Stimulated activated naive CD8-positive, alpha-beta T cell treated with anti-CD3 and anti-CD28 coated beads, Interleukin-15, Interleukin-2, amounts not matched to agents 100 U/mL and 50 U/mL, for 24 hours (primary cell): ENCODE data around the gene TTC39A.
A peak's percentile ranks its signal among the peaks of the same experiment; 100 is the strongest.
"Not testable (repeated sequence)": the region's sequence is repeated elsewhere in the genome, so short reads cannot be mapped to it uniquely, and the experiment has no call there.

Source experiments
- ATAC-seq: fragments of 150-1000 bp; cut with Tn5 transposase; one replicate; pipeline ENCODE4 v1.10.0; 2021
- DNase-seq: peaks from one replicate; pipeline ENCODE4 v3.0.0; 2021

Gene TTC39A

GRCh38 chr1:51336711-51337110 is 6.3 kb upstream of the TTC39A start:
- ATAC-seq, result no peak
- no peak for DNase-seq

DNA sequence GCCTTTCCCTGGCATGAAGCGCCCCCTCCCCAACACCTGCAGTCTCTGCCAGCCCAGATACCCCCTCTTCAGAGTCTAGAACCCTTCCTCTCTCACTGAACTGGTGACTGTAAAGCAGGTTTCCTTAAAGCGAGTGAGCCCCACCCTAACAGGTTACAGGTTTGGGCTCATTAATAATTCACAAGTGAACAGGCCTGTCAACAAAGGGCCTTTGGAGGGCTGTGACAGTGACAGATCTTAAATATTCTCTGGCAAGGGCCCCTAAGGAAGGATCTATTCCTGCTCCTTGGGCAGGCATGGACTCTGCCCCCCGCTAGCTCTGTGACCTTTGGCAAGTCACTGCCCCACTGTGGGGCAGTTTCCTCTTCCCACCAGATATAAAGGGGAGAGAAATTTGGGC is 5.6 kb upstream of the TTC39A start:
- DNase-seq, result no peak
- ATAC-seq, result no peak

DNA sequence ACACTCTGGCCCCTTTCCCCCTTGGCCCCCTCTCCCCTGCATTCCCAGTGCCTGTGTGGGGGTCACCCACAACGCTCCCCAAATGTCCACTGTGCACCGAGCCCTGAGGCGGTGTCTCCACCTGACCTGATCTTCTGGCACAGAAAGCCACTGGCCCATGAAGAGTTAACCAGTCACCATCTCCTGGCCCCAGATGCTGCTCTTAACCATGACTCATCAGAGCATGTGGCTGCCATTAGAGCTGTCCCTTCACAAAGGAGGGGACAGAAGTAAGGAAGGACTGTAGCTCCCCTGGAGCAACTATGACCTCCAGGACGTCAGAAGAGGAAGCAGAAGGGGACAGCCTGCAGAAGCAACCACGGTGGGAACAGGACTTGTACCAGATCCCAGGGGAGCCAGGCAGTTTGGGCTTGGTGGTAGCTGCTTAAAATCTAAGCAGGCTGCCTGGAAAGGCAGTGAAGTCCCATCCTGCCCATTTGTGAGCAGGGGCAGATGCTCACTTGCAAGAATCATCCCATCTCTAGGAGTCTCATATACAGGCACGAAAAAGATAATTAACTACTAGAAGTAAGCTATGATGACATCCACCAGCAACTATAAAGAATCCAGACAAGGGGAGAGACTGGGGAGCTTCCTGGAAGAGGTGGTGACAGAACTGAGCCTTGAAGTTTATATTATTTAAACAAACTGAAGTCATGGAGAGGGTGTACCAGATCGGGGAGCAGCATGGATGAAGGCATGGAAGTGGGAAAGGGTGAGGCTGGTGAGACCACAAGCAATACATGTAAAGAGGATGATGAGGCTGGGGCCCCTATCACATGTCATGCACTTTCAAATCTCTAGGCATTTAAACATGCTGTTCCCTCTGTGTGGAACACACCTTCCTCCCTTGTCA is 1.1 kb upstream of the TTC39A start:
- peak; percentile 42 for ATAC-seq
- no peak for DNase-seq

- ATAC-seq, result no peak
- DNase-seq, result no peak
These were observed 678 bp downstream of the TTC39A start for GRCh38 chr1:51329443-51330325.

DNA sequence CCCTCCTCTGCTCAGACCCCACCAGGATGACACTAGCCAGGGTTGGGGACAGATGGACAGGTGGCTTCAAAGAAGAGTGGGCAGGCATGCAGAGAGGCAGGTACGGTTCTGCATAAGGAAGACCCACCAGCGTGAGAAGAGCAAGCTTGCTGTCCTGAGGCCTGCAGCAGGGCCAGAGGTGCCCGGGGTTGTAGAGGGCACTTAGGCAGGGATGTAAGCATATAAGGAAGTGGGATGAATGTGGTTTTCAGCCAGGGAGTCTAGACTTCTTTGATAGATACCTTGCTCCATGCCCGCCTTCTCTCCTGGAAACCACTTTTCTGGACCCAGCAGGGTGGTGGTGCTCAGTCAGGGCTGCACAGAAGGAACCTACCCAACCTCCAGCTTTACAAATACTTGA is 1.4 kb downstream of the TTC39A start:
- ATAC-seq (no peak), DNase-seq (no peak)

- ATAC-seq, result no peak
- no peak for DNase-seq
These were observed 2.1 kb downstream of the TTC39A start for GRCh38 chr1:51328279-51328678.

GRCh38 chr1:51327386-51327785 is 3.0 kb downstream of the TTC39A start:
- no peak for ATAC-seq
- DNase-seq, result no peak

GRCh38 chr1:51326839-51327238 is 3.5 kb downstream of the TTC39A start:
- ATAC-seq (no peak), DNase-seq (no peak)

- no peak for DNase-seq
These were observed 4.2 kb downstream of the TTC39A start for GRCh38 chr1:51325878-51326755.

DNA sequence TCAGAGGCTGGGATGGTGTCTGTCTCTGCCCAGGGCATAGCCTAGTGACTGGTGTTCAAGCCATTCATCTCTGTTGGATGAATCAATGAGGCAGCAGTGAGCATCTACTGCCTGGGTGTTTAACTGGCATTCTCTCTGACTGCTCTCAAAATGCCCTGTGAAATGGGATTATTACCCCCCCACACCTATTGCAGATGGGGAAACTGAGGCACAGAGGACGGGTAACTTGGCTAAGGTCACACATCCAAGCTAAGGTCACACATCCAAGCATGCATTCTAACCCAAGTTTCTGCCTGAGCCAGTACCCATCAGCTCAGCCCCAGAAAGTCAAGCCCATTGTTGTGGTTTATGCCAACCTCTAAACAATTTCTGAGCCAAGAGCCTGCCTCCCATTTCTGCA is 5.0 kb downstream of the TTC39A start:
- ATAC-seq (no peak), DNase-seq (no peak)

More at GRCh38 chr1:51325878-51326755, 4.2 kb downstream of the TTC39A start:
- ATAC-seq, result no peak

DNA sequence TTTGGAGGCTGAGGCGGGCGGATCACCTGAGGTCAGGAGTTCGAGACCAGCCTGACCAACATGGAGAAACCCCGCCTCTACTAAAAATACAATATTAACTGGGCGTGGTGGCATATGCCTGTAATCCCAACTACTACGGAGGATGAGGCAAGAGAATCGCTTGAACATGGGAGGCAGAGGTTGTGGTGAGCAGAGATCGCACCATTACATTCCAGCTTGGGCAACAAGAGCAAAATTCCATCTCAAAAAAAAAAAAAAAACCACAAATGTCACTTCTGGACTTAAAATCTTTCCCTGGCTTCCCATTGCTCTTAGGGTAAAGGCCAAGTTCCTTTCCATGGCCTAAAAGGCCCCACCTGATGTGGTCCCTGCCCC is 5.4 kb downstream of the TTC39A start:
- not testable (repeated sequence) for DNase-seq, ATAC-seq

DNA sequence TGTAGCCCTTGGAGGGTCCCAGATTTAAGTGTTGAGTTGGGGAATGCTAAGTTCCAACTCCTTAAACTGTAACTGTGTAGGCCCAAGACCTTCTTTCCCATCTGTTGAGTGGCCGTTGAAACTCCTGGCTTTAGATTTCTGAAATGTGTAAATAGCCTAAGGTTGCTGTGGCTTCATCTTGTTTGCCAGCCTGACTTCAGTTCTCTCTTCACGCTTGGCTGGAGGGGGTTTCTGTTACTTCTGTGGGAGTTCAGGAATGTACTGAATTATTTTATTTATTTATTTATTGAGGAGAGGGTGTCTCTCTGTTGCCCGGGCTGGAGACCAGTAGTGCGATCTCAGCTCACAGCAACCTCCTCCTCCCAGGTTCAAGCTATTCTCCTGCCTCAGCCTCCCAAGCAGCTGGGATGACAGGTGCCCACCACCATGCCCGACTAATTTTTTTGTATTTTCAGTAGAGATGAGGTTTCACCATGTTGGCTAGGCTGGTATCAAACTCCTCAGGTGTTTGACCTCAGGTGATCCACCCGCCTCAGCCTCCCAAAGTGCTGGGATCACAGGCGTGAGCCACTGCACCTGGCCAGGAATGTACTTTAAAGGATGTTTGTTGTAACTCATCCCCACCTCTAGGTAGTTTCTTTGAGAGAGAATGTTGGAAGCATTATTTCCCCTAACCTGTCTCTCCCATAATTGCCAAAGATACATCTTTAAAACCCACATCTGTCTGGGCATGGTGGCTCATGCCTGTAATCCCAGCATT is 5.9 kb downstream of the TTC39A start:
- DNase-seq (no peak), ATAC-seq (no peak)

DNA sequence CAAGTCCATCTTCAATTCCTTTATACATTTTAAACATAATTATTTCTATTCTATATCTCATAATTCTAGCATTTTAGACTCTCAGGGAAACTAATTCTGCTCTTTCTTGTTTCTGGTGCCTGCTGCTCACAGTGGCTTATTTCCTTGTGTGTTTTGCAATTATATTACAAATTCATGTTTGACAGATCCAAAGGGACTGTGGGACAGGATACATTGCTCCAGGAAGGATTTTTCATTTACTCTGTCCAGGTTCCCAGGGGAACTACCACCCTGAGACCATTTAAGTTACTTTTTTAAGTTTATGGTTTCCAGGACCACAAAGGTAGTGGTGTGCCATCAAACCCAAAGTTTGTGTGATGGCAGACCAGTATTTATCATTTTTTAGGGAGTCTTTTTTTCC is 6.6 kb downstream of the TTC39A start:
- no peak for ATAC-seq

GRCh38 chr1:51322417-51323101 is 7.8 kb downstream of the TTC39A start:
- no peak for ATAC-seq
- DNase-seq, result no peak

More for the DNA sequence above, 6.6 kb downstream of the TTC39A start:
- DNase-seq, result no peak

DNA sequence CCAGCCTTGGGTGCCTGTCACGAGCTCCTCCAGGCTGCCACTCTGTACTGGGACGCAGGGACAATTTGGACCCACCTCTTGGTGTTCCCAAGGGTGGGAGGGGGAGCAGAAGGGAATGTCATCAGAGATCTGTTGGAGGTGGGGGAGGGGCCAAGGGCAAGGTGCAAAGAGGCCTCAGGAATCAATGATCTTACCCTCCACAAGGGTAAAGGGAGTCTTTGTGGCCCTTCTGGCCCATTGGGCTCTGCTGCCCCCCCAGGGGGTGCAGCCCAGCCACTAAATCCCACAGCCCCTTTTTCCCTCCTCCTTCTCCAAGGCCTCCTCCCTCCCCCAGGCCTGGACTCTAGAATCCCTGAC is 8.5 kb downstream of the TTC39A start:
- DNase-seq (no peak), ATAC-seq (no peak)

GRCh38 chr1:51320967-51321923 is 9.1 kb downstream of the TTC39A start:
- ATAC-seq (peak; percentile 21), DNase-seq (no peak)

DNA sequence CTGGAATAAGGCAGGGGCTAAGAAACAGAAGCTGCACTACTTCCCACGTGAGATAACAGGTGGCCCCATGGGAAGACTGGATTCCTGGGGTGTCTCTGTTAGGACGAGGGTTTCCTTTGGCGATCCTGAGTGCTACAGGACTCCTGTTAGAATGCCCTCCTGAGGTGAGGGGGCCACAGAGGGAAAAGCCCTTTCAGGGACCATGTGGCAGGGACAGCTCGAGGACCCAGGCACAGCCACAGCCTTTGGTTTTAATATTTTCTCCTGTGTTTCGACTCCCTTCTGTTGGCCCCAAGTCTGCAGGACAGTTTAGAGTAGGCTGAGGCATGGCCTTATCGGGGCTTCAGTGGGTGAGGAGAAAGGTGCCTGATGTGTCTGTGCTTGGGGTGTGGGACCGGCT is 12.6 kb downstream of the TTC39A start:
- no peak for ATAC-seq

DNA sequence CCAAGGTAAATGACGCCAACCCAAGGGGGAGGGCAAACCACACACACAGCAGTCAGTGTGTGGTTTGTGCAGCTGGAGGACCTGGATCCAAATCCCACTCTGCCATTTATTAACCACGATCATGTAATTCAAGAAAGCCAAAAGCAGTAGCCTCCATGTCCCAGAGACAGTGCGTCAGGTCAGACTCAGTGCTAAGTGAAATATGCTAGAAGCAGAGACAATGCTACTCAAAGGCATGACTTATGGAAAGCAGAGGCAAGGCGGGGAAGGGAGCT is 13.6 kb downstream of the TTC39A start:
- ATAC-seq (no peak), DNase-seq (no peak)

More for the DNA sequence above, 12.6 kb downstream of the TTC39A start:
- no peak for DNase-seq

- DNase-seq, result no peak
- no peak for ATAC-seq
These were observed 14.1 kb downstream of the TTC39A start for GRCh38 chr1:51316113-51316845.
